SU-DHL-6 (cell line): ENCODE results near the gene SLC9A1.

Source experiments
- H2AFZ ChIP-seq: fragments of 200-600 bp; sonication (generic); 2 replicates; pipeline ENCODE4 v1.6.1; 2014; ENCODE audit warnings: low read depth, mild to moderate bottlenecking, moderate library complexity, mixed read lengths, antibody characterized with exemption, low read length; ENCODE audit not compliant: severe bottlenecking
- H3F3A ChIP-seq: fragments of 200-600 bp; shearing (Covaris generic); 2 replicates; pipeline ENCODE4 v1.6.0; 2016; ENCODE audit warnings: antibody characterized with exemption, mild to moderate bottlenecking; ENCODE audit not compliant: insufficient read depth
- H3K27ac ChIP-seq: fragments of 200-600 bp; sonication (generic); 2 replicates; pipeline ENCODE4 v1.5.1; 2016; ENCODE audit warnings: low read depth, mild to moderate bottlenecking, low read length, moderate library complexity, mixed read lengths
- H3K27me3 ChIP-seq: fragments of 200-600 bp; sonication (generic), shearing (Covaris generic); 2 replicates; pipeline ENCODE4 v1.6.0; 2014; ENCODE audit warnings: mild to moderate bottlenecking, low read length
- H3K36me3 ChIP-seq: fragments of 200-600 bp; sonication (generic); 2 replicates; pipeline ENCODE4 v1.6.1; 2014; ENCODE audit warnings: mild to moderate bottlenecking, low read length, mixed read lengths
- H3K4me2 ChIP-seq: fragments of 300-600, 200-600 bp; shearing (Covaris generic), sonication (generic); 2 replicates; pipeline ENCODE4 v1.6.0; 2014; ENCODE audit warnings: low read length, low read depth, mild to moderate bottlenecking; ENCODE audit not compliant: poor library complexity, severe bottlenecking
- H3K4me3 ChIP-seq: fragments of 200-600 bp; sonication (generic); 2 replicates; pipeline ENCODE4 v1.5.1; 2014; ENCODE audit warnings: antibody characterized with exemption, low read length, mild to moderate bottlenecking, mixed read lengths; ENCODE audit not compliant: insufficient read depth, poor library complexity, severe bottlenecking
- H3K79me2 ChIP-seq: fragments of 200-600 bp; sonication (generic); 2 replicates; pipeline ENCODE4 v1.6.1; 2014; ENCODE audit warnings: mild to moderate bottlenecking, low read length, moderate library complexity; ENCODE audit not compliant: insufficient read depth
- H3K9ac ChIP-seq: fragments of 200-600 bp; sonication (generic); 2 replicates; pipeline ENCODE4 v1.7.0; 2014; ENCODE audit warnings: mild to moderate bottlenecking, low read length
- H3K9me2 ChIP-seq: fragments of 200-600 bp; sonication (generic); replicated peaks from 2 replicates; pipeline ENCODE4 v1.6.1; 2014; ENCODE audit warnings: low read length; ENCODE audit not compliant: insufficient read depth
- H3K9me3 ChIP-seq: fragments of 200-600 bp; sonication (generic); 2 replicates; pipeline ENCODE4 v1.6.1; 2014; ENCODE audit warnings: low read length, mixed read lengths; ENCODE audit not compliant: insufficient read depth
- H4K20me1 ChIP-seq: fragments of 200-600 bp; sonication (generic); 2 replicates; pipeline ENCODE4 v1.6.1; 2014; ENCODE audit warnings: low read depth, mild to moderate bottlenecking, antibody characterized with exemption, low read length, moderate library complexity, mixed read lengths
- CTCF ChIP-seq: fragments of 200-600 bp; sonication (generic); IDR thresholded peaks from one replicate; pipeline ENCODE4 v1.5.1; 2017; ENCODE audit warnings: antibody characterized with exemption, mild to moderate bottlenecking, low read length, moderate library complexity; ENCODE audit not compliant: insufficient read depth, poor library complexity, severe bottlenecking
- EZH2phosphoT487 ChIP-seq: fragments of 200-600 bp; sonication (generic), shearing (Covaris generic); conservative IDR thresholded peaks from 2 replicates; pipeline ENCODE4 v1.6.1; 2018; ENCODE audit warnings: mild to moderate bottlenecking, antibody characterized with exemption, low read length, moderate library complexity, mixed read lengths

Gene SLC9A1

GRCh38 chr1:27060891-27061290 lies 94.0 kb downstream of the SLC9A1 start:
- H3K9me2 ChIP-seq, result no peaks in the 10 kb centered on the region
- TF ChIP-seq CTCF, result no peak
- TF ChIP-seq EZH2phosphoT487, result no peak

GRCh38 chr1:27058966-27059669 lies 95.8 kb downstream of the SLC9A1 start:
- H3F3A ChIP-seq, result no peaks in the 10 kb centered on the region
- no peak overlapping the region for H3K4me2 ChIP-seq
- no peaks in the 10 kb centered on the region for H3K27me3 ChIP-seq
- no peaks in the 10 kb centered on the region for H3K36me3 ChIP-seq
- no peaks in the 10 kb centered on the region for H4K20me1 ChIP-seq
- TF ChIP-seq EZH2phosphoT487, result no peak
- no peak for TF ChIP-seq CTCF
- H3K9me2 ChIP-seq, result no peaks in the 10 kb centered on the region
- no peak overlapping the region for H2AFZ ChIP-seq
- no peaks in the 10 kb centered on the region for H3K9me3 ChIP-seq
- no peaks in the 10 kb centered on the region for H3K79me2 ChIP-seq
- H3K4me3 ChIP-seq, result no peak overlapping the region
- H3K9ac ChIP-seq, result no peak overlapping the region
- no peak overlapping the region for H3K27ac ChIP-seq

More at GRCh38 chr1:27060891-27061290, 94.0 kb downstream of the SLC9A1 start:
- Histone ChIP-seq H3K9ac (no peak overlapping the region), H4K20me1 (no peaks in the 10 kb centered on the region), H3F3A (no peaks in the 10 kb centered on the region), H3K79me2 (no peaks in the 10 kb centered on the region), H3K27me3 (no peaks in the 10 kb centered on the region), H2AFZ (no peak overlapping the region), H3K4me2 (no peak overlapping the region), H3K27ac (no peak overlapping the region), H3K36me3 (no peaks in the 10 kb centered on the region), H3K9me3 (no peaks in the 10 kb centered on the region), H3K4me3 (no peak overlapping the region)

GRCh38 chr1:27057801-27058625 lies 96.9 kb downstream of the SLC9A1 start:
- H3K36me3 ChIP-seq, result no peaks in the 10 kb centered on the region
- H3K9me3 ChIP-seq, result no peaks in the 10 kb centered on the region
- H4K20me1 ChIP-seq, result no peaks in the 10 kb centered on the region
- H3F3A ChIP-seq, result no peaks in the 10 kb centered on the region
- H2AFZ ChIP-seq, result no peak overlapping the region
- H3K4me3 ChIP-seq, result no peak overlapping the region
- TF ChIP-seq EZH2phosphoT487 (no peak), CTCF (no peak)
- H3K27ac ChIP-seq, result no peak overlapping the region
- no peak overlapping the region for H3K9ac ChIP-seq
- no peaks in the 10 kb centered on the region for H3K27me3 ChIP-seq
- no peaks in the 10 kb centered on the region for H3K9me2 ChIP-seq
- no peaks in the 10 kb centered on the region for H3K79me2 ChIP-seq
- no peak overlapping the region for H3K4me2 ChIP-seq
